NK-92 (cell line): ENCODE results near the gene C17orf50.

Experiments
- DNase-seq: peaks from one replicate; lab custom pipeline; 2025; ENCODE audit not compliant: unreplicated experiment; lab: John Stamatoyannopoulos, UW

C17orf50 gene

DNA sequence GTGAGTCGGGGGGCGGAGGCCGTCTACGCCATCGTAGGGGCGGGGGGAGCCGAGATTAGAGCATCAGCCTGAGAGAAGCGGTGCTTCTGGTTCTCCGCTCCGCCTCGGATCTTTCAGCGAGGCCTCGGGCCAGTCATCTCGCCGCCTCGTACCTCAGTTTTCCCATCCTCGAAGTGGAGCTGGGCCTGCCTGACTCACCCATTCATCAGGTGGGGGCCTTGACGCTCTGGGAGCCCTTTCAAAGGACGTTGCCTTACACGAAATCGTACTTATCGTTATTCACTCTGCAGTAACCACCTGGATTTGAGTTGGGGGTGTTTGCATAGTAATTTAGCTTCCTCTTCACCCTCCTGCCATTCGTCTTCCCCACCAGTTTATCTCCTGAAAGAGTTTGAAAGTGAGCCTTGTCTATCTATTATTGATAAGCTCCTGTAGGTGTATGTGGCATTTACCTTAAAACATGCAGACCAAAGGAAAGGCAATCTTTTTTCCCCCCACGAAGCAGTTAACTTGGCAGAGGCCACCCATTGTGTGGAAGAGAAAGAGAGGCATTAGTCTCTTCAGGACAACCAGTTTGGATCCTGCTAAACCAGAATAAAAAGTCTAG, 49.3 kb downstream of the C17orf50 start:
- no peak for DNase-seq

DNA sequence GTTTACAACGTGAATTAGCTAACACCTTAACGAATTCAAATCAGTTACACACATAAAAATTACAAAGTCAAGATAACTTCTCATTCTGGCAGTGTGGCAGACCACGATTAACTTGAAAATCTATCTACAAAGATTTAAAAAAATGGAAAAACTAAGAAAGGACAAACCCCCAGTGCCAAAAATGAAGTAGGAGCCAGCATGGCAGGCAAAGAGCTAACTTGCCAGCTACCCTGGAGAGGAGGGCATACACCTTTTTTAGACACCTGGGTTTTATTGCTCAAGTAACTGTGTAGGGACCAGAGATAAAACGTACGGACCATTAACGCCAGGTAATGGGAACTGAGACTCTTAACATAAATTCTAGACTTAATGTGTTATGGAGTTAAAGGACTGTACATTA, 51.1 kb downstream of the C17orf50 start:
- no peak for DNase-seq

DNA sequence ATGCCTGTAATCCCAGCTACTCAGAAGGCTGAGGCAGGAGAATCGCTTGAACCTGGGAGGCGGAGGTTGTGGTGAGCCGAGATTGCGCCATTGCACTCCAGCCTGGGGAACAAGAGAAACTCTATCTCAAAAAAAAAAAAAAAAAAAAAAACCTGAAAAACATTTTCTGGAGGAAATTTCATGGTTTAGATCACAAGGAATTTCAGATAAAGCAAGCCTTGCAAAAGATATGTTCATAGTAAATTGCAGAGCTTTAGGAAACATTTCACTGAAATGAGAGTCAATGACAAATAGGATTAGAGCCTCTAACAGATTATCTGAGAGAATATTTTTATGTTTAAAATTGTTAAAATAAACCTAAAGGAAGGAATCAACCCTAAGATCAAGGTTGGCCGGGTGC, 51.8 kb downstream of the C17orf50 start:
- DNase-seq: no peak
